ENCODE data around the gene FTMT. TPM values are rescaled to one million over a fixed set of nuclear protein-coding genes. Genes with fewer than 3 reads are reported as not detected.

Gene FTMT
- total RNA-seq, 2 experiments from 2014 or later = not detected

GRCh38 chr5:121870489-121870888, 18.8 kb downstream of the FTMT start:
- H3K27ac Mint-ChIP-seq = no peak overlapping the region
- DNase-seq = no peak
- no peak overlapping the region for H3K4me3 Mint-ChIP-seq
- H3K4me1 Mint-ChIP-seq (ENCODE audit: low read depth) = no peaks in the 10 kb centered on the region
- no peaks in the 10 kb centered on the region for H3K9me3 Mint-ChIP-seq
- H3K27me3 Mint-ChIP-seq (ENCODE audit: low read depth) = peaks cover 2% of the 10 kb centered on the region
- intact Hi-C loops (cut with micrococcal nuclease) = no loop called here
- CTCF ChIA-PET = no interaction called here
- H3K36me3 Mint-ChIP-seq (ENCODE audit: low read depth) = no peaks in the 10 kb centered on the region

GRCh38 chr5:121872856-121873255, 21.2 kb downstream of the FTMT start:
- Mint-ChIP-seq H3K27me3 (ENCODE audit: low read depth) (peaks cover 4% of the 10 kb centered on the region), H3K4me1 (ENCODE audit: low read depth) (no peaks in the 10 kb centered on the region), H3K4me3 (no peak overlapping the region), H3K27ac (no peak overlapping the region), H3K9me3 (no peaks in the 10 kb centered on the region), H3K36me3 (ENCODE audit: low read depth) (no peaks in the 10 kb centered on the region)
- CTCF ChIA-PET = no interaction called here
- no peak for DNase-seq
- intact Hi-C loops (cut with micrococcal nuclease) = no loop called here

GRCh38 chr5:121873409-121873808, 21.7 kb downstream of the FTMT start:
- DNase-seq = no peak
- H3K4me3 Mint-ChIP-seq = no peak overlapping the region
- H3K9me3 Mint-ChIP-seq = no peaks in the 10 kb centered on the region
- H3K36me3 Mint-ChIP-seq (ENCODE audit: low read depth) = no peaks in the 10 kb centered on the region
- H3K4me1 Mint-ChIP-seq (ENCODE audit: low read depth) = no peaks in the 10 kb centered on the region
- no peak overlapping the region for H3K27ac Mint-ChIP-seq
- intact Hi-C loops (cut with micrococcal nuclease) = no loop called here
- CTCF ChIA-PET = no interaction called here
- H3K27me3 Mint-ChIP-seq (ENCODE audit: low read depth) = peaks cover 4% of the 10 kb centered on the region

- H3K27me3 Mint-ChIP-seq (ENCODE audit: low read depth) = peaks cover 3% of the 10 kb centered on the region
- H3K27ac Mint-ChIP-seq = no peak overlapping the region
- no peaks in the 10 kb centered on the region for H3K36me3 Mint-ChIP-seq (ENCODE audit: low read depth)
- CTCF ChIA-PET = no interaction called here
- H3K4me3 Mint-ChIP-seq = no peak overlapping the region
- no peaks in the 10 kb centered on the region for H3K4me1 Mint-ChIP-seq (ENCODE audit: low read depth)
- no peaks in the 10 kb centered on the region for H3K9me3 Mint-ChIP-seq
- DNase-seq = no peak
- intact Hi-C loops (cut with micrococcal nuclease) = no loop called here
These were observed 33.9 kb downstream of the FTMT start for GRCh38 chr5:121885630-121886029.

GRCh38 chr5:121887727-121888126, 36.0 kb downstream of the FTMT start:
- H3K4me3 Mint-ChIP-seq = no peak overlapping the region
- no peak overlapping the region for H3K27ac Mint-ChIP-seq
- CTCF ChIA-PET = no interaction called here
- H3K4me1 Mint-ChIP-seq (ENCODE audit: low read depth) = no peaks in the 10 kb centered on the region
- peaks cover 3% of the 10 kb centered on the region for H3K27me3 Mint-ChIP-seq (ENCODE audit: low read depth)
- intact Hi-C loops (cut with micrococcal nuclease) = no loop called here
- no peaks in the 10 kb centered on the region for H3K9me3 Mint-ChIP-seq
- DNase-seq = no peak
- H3K36me3 Mint-ChIP-seq (ENCODE audit: low read depth) = no peaks in the 10 kb centered on the region

GRCh38 chr5:121890297-121890858, 38.7 kb downstream of the FTMT start:
- H3K4me3 Mint-ChIP-seq = no peak overlapping the region
- H3K27ac Mint-ChIP-seq = no peak overlapping the region
- DNase-seq = no peak
- intact Hi-C loops (cut with micrococcal nuclease) = no loop called here
- H3K4me1 Mint-ChIP-seq (ENCODE audit: low read depth) = no peaks in the 10 kb centered on the region
- H3K27me3 Mint-ChIP-seq (ENCODE audit: low read depth) = peaks cover 3% of the 10 kb centered on the region
- no peaks in the 10 kb centered on the region for H3K9me3 Mint-ChIP-seq
- CTCF ChIA-PET = no interaction called here
- no peaks in the 10 kb centered on the region for H3K36me3 Mint-ChIP-seq (ENCODE audit: low read depth)

GRCh38 chr5:121897341-121897740, 45.7 kb downstream of the FTMT start:
- Mint-ChIP-seq H3K4me3 (no peak overlapping the region), H3K4me1 (ENCODE audit: low read depth) (no peaks in the 10 kb centered on the region), H3K9me3 (no peaks in the 10 kb centered on the region), H3K36me3 (ENCODE audit: low read depth) (no peaks in the 10 kb centered on the region), H3K27me3 (ENCODE audit: low read depth) (peaks cover under 1% of the 10 kb centered on the region), H3K27ac (no peak overlapping the region)
- CTCF ChIA-PET = no interaction called here
- intact Hi-C loops (cut with micrococcal nuclease) = no loop called here
- no peak for DNase-seq

- CTCF ChIA-PET = no interaction called here
- no peaks in the 10 kb centered on the region for H3K9me3 Mint-ChIP-seq
- no peak overlapping the region for H3K4me3 Mint-ChIP-seq
- intact Hi-C loops (cut with micrococcal nuclease) = no loop called here
- H3K36me3 Mint-ChIP-seq (ENCODE audit: low read depth) = no peaks in the 10 kb centered on the region
- peaks cover 2% of the 10 kb centered on the region for H3K27me3 Mint-ChIP-seq (ENCODE audit: low read depth)
- DNase-seq = no peak
- H3K4me1 Mint-ChIP-seq (ENCODE audit: low read depth) = no peaks in the 10 kb centered on the region
- H3K27ac Mint-ChIP-seq = no peak overlapping the region
These were observed 47.7 kb downstream of the FTMT start for GRCh38 chr5:121899346-121899745.

Other genes with a start within 250 kb of the FTMT start
- 10 to 100 TPM in 1 of 2 experiments, 1 to 10 TPM in 1; 9.3 to 10.2 TPM for gene SRFBP1, start 110.1 kb downstream of the FTMT start, total RNA-seq
- not detected for gene LOX, start 226.4 kb downstream of the FTMT start, total RNA-seq

All from activated naive CD4-positive, alpha-beta T cell treated with anti-CD3 and anti-CD28 coated beads for 36 hours (primary cell).